Central memory CD8-positive, alpha-beta T cell (primary cell): ENCODE data around the gene FAM186B.
"Not testable (repeated sequence)": the region's sequence is repeated elsewhere in the genome, so short reads cannot be mapped to it uniquely, and the experiment has no call there.

ENCODE experiments used
- ATAC-seq: fragments of 150-1000 bp; cut with Tn5 transposase; replicated peaks from 2 replicates; pipeline ENCODE4 v1.10.0; 2022; ENCODE audit warnings: mild to moderate bottlenecking, moderate FRiP score, moderate number of reproducible peaks; ENCODE audit not compliant: poor library complexity, severe bottlenecking; ENCODE audit errors: extremely low read depth
- DNase-seq, 2 donors: peaks; one replicate each; pipeline ENCODE4 v3.0.0; 2021; ENCODE audit warnings: low spot score in 2 of 2
- H3K27ac Mint-ChIP-seq: one replicate; pipeline ENCODE4 v1.8.0; 2022; ENCODE audit warnings: low read depth, mild to moderate bottlenecking, moderate library complexity, mixed read lengths
- H3K27me3 Mint-ChIP-seq: one replicate; pipeline ENCODE4 v1.8.0; 2022; ENCODE audit warnings: mixed read lengths
- H3K36me3 Mint-ChIP-seq: one replicate; pipeline ENCODE4 v1.8.0; 2022; ENCODE audit warnings: mild to moderate bottlenecking, moderate library complexity, mixed read lengths; ENCODE audit not compliant: insufficient read depth
- H3K4me1 Mint-ChIP-seq: one replicate; pipeline ENCODE4 v1.8.0; 2022; ENCODE audit warnings: mixed read lengths
- H3K4me3 Mint-ChIP-seq: one replicate; pipeline ENCODE4 v1.8.0; 2022; ENCODE audit warnings: mild to moderate bottlenecking, moderate library complexity, mixed read lengths
- H3K9me3 Mint-ChIP-seq: one replicate; pipeline ENCODE4 v1.8.0; 2022; ENCODE audit warnings: mixed read lengths

FAM186B gene

GRCh38 chr12:49615725-49616124 lies 10.3 kb upstream of the FAM186B start:
- peaks cover 24% of the 10 kb centered on the region for H3K27me3 Mint-ChIP-seq
- ATAC-seq (no peak), DNase-seq (no peak)
- peaks cover 2% of the 10 kb centered on the region for H3K36me3 Mint-ChIP-seq
- H3K27ac Mint-ChIP-seq = no peak overlapping the region
- H3K4me1 Mint-ChIP-seq = peaks cover 2% of the 10 kb centered on the region
- no peaks in the 10 kb centered on the region for H3K9me3 Mint-ChIP-seq
- no peak overlapping the region for H3K4me3 Mint-ChIP-seq

GRCh38 chr12:49612210-49612609 lies 6.8 kb upstream of the FAM186B start:
- Mint-ChIP-seq H3K27ac (no peak overlapping the region), H3K4me3 (no peak overlapping the region), H3K36me3 (peaks cover 5% of the 10 kb centered on the region), H3K4me1 (no peaks in the 10 kb centered on the region), H3K9me3 (no peaks in the 10 kb centered on the region), H3K27me3 (peaks cover 11% of the 10 kb centered on the region)
- DNase-seq (no peak), ATAC-seq (no peak)

- DNase-seq, ATAC-seq, H3K27ac Mint-ChIP-seq, H3K9me3 Mint-ChIP-seq, H3K36me3 Mint-ChIP-seq, H3K4me3 Mint-ChIP-seq, H3K4me1 Mint-ChIP-seq: not testable (repeated sequence)
- H3K27me3 Mint-ChIP-seq = peaks cover 11% of the 10 kb centered on the region
Observed at GRCh38 chr12:49610785-49611184, 5.3 kb upstream of the FAM186B start.

- H3K36me3 Mint-ChIP-seq = peaks cover 4% of the 10 kb centered on the region
- no peak for DNase-seq
- no peaks in the 10 kb centered on the region for H3K4me1 Mint-ChIP-seq
Observed at GRCh38 chr12:49609875-49610154, 4.4 kb upstream of the FAM186B start.

GRCh38 chr12:49609059-49609874 lies 3.8 kb upstream of the FAM186B start:
- Mint-ChIP-seq H3K27ac (no peak overlapping the region), H3K27me3 (peaks cover 4% of the 10 kb centered on the region), H3K36me3 (peaks cover 4% of the 10 kb centered on the region), H3K4me1 (no peaks in the 10 kb centered on the region), H3K9me3 (no peaks in the 10 kb centered on the region), H3K4me3 (no peak overlapping the region)
- DNase-seq (no peak), ATAC-seq (no peak)

More at GRCh38 chr12:49609875-49610154, 4.4 kb upstream of the FAM186B start:
- Mint-ChIP-seq H3K27me3 (peaks cover 10% of the 10 kb centered on the region), H3K4me3 (no peak overlapping the region), H3K27ac (no peak overlapping the region), H3K9me3 (no peaks in the 10 kb centered on the region)
- no peak for ATAC-seq

- Mint-ChIP-seq H3K4me3 (no peak overlapping the region), H3K4me1 (no peaks in the 10 kb centered on the region), H3K27ac (no peak overlapping the region), H3K9me3 (no peaks in the 10 kb centered on the region), H3K36me3 (peaks cover 1% of the 10 kb centered on the region), H3K27me3 (no peaks in the 10 kb centered on the region)
- ATAC-seq (no peak), DNase-seq (no peak)
Observed at GRCh38 chr12:49604856-49605255, 583 bp downstream of the FAM186B start.

- no peaks in the 10 kb centered on the region for H3K9me3 Mint-ChIP-seq
- no peaks in the 10 kb centered on the region for H3K27me3 Mint-ChIP-seq
- no peak overlapping the region for H3K4me3 Mint-ChIP-seq
- ATAC-seq (no peak), DNase-seq (no peak)
- no peaks in the 10 kb centered on the region for H3K4me1 Mint-ChIP-seq
- peaks cover 1% of the 10 kb centered on the region for H3K36me3 Mint-ChIP-seq
- no peak overlapping the region for H3K27ac Mint-ChIP-seq
Observed at GRCh38 chr12:49603721-49604120, 1.7 kb downstream of the FAM186B start.

GRCh38 chr12:49599961-49600360 lies 5.5 kb downstream of the FAM186B start:
- H3K27ac Mint-ChIP-seq = no peak overlapping the region
- no peak for DNase-seq

GRCh38 chr12:49598527-49598926 lies 6.9 kb downstream of the FAM186B start:
- Mint-ChIP-seq H3K27me3 (no peaks in the 10 kb centered on the region), H3K36me3 (peaks cover 2% of the 10 kb centered on the region), H3K4me1 (no peaks in the 10 kb centered on the region), H3K27ac (no peak overlapping the region), H3K9me3 (no peaks in the 10 kb centered on the region), H3K4me3 (no peak overlapping the region)
- DNase-seq (no peak), ATAC-seq (no peak)

More at GRCh38 chr12:49599961-49600360, 5.5 kb downstream of the FAM186B start:
- H3K27me3 Mint-ChIP-seq = no peaks in the 10 kb centered on the region
- no peak for ATAC-seq
- no peaks in the 10 kb centered on the region for H3K9me3 Mint-ChIP-seq
- H3K4me3 Mint-ChIP-seq = no peak overlapping the region
- no peaks in the 10 kb centered on the region for H3K4me1 Mint-ChIP-seq
- H3K36me3 Mint-ChIP-seq = peaks cover 2% of the 10 kb centered on the region

GRCh38 chr12:49588721-49589516 lies 16.5 kb downstream of the FAM186B start:
- Mint-ChIP-seq H3K36me3 (peaks cover 10% of the 10 kb centered on the region), H3K27me3 (no peaks in the 10 kb centered on the region), H3K4me1 (no peaks in the 10 kb centered on the region), H3K9me3 (no peaks in the 10 kb centered on the region), H3K4me3 (no peak overlapping the region), H3K27ac (no peak overlapping the region)
- ATAC-seq (no peak), DNase-seq (no peak)

- ATAC-seq = no peak
- H3K9me3 Mint-ChIP-seq = no peaks in the 10 kb centered on the region
Observed at GRCh38 chr12:49588281-49588680, 17.2 kb downstream of the FAM186B start.

GRCh38 chr12:49587174-49587908 lies 18.1 kb downstream of the FAM186B start:
- H3K27me3 Mint-ChIP-seq = no peaks in the 10 kb centered on the region
- DNase-seq = no peak
- no peak for ATAC-seq
- no peaks in the 10 kb centered on the region for H3K9me3 Mint-ChIP-seq
- no peak overlapping the region for H3K27ac Mint-ChIP-seq
- peaks cover 11% of the 10 kb centered on the region for H3K36me3 Mint-ChIP-seq
- H3K4me1 Mint-ChIP-seq = no peaks in the 10 kb centered on the region
- no peak overlapping the region for H3K4me3 Mint-ChIP-seq

More at GRCh38 chr12:49588281-49588680, 17.2 kb downstream of the FAM186B start:
- Mint-ChIP-seq H3K36me3 (peaks cover 11% of the 10 kb centered on the region), H3K27ac (no peak overlapping the region), H3K27me3 (no peaks in the 10 kb centered on the region), H3K4me1 (no peaks in the 10 kb centered on the region), H3K4me3 (no peak overlapping the region)
- DNase-seq = no peak
